Activated T-cell treated with anti-CD3 and anti-CD28 coated beads for 4 hours (primary cell): ENCODE results near the gene CCHCR1.

ENCODE experiments used
- DNase-seq: peaks from one replicate; pipeline ENCODE4 v3.0.0-alpha.2; 2020

Gene CCHCR1

GRCh38 chr6:31096656-31097055, 60.9 kb downstream of the CCHCR1 start:
- DNase-seq = no peak

- no peak for DNase-seq
Measured at GRCh38 chr6:31096215-31096614, 61.4 kb downstream of the CCHCR1 start.

GRCh38 chr6:31094389-31094881, 63.2 kb downstream of the CCHCR1 start:
- DNase-seq = no peak

GRCh38 chr6:31092769-31093505, 64.7 kb downstream of the CCHCR1 start:
- DNase-seq = no peak
